Right ventricle myocardium superior (tissue), 1 donor: Measurements from ENCODE around the gene ZNF20. TPM values are rescaled to one million over a fixed set of nuclear protein-coding genes. Genes with fewer than 3 reads are reported as not detected.

Experiments
- total RNA-seq: library from RNA; stranded (reverse); fragmentation: NEBNext Ultra II Directional; extraction: Animal tissue kit (Norgen Biotek cat#: 25700); gene quantifications from one replicate; pipeline ENCODE4 v1.2.1, GENCODE V29; 2021
- donor health status: DM: no; HTN: yes; CAD: no; lungs with severe emphysema.

ZNF20 gene
- total RNA-seq, 1 donor from 2014 or later = 0.97 TPM

Other genes with a start within 250 kb of the ZNF20 start
- 4.2 TPM for gene ZNF700, start 215.2 kb downstream of the ZNF20 start, total RNA-seq
- 3.7 TPM for gene ZNF763, start 175.3 kb downstream of the ZNF20 start, total RNA-seq
- gene ZNF433, start 104.7 kb downstream of the ZNF20 start, total RNA-seq = 3.8 TPM
- gene ZNF878, start 87.4 kb downstream of the ZNF20 start, total RNA-seq = 0.22 TPM
- gene ZNF844, start 75.6 kb downstream of the ZNF20 start, total RNA-seq = 12.4 TPM
- gene ZNF625, start 16.4 kb upstream of the ZNF20 start, total RNA-seq = 3.2 TPM
- 4.2 TPM for gene ZNF136, start 22.7 kb upstream of the ZNF20 start, total RNA-seq
- gene ZNF44, start 154.5 kb upstream of the ZNF20 start, total RNA-seq = 8.6 TPM
- gene ZNF563, start 193.3 kb upstream of the ZNF20 start, total RNA-seq = 4.2 TPM
- gene ZNF442, start 225.3 kb upstream of the ZNF20 start, total RNA-seq = 2.3 TPM